Vagina (tissue), 2 donors: ENCODE measurements around the gene APOL3.

Experiments
- CTCF ChIP-seq, 3 experiments: fragments of 450-650 bp in 2 of 3; fragments of 200-600 bp in 1 of 3; sonication (generic) in 1 of 3; IDR thresholded peaks; one replicate each; pipeline ENCODE4 v1.5.1; 2017 to 2019; ENCODE audit warnings: antibody characterized with exemption in 3 of 3, mild to moderate bottlenecking in 2 of 3, moderate library complexity in 2 of 3
- POLR2A ChIP-seq, 2 donors: fragments of 450-650 bp; IDR thresholded peaks; one replicate each; pipeline ENCODE4 v1.6.1; 2017; ENCODE audit warnings: antibody characterized with exemption in 2 of 2, mild to moderate bottlenecking in 2 of 2, moderate library complexity in 2 of 2
- POLR2AphosphoS5 ChIP-seq, 2 donors: sonication (generic); formaldehyde crosslinking; IDR thresholded peaks; one replicate each; pipeline ENCODE4 v1.9.0; 2017; ENCODE audit warnings: antibody characterized with exemption in 2 of 2, mild to moderate bottlenecking in 2 of 2, low read depth in 1 of 2; ENCODE audit not compliant: insufficient read depth in 1 of 2

- TF ChIP-seq CTCF (IDR thresholded peaks at IDR 0.05) (no peak), POLR2AphosphoS5 (IDR thresholded peaks at IDR 0.05; ENCODE audit: insufficient read depth in 1 of 2, low read depth in 1 of 2) (no peak), POLR2A (IDR thresholded peaks at IDR 0.05) (no peak)
Observed at GRCh38 chr22:36129071-36129470, 31.5 kb downstream of the APOL3 start.
